Keratinocyte (primary cell): Measurements from ENCODE around the gene FAM217B.

Experiments used
- EZH2 ChIP-seq: IDR thresholded peaks from one replicate; pipeline ENCODE4 v1.6.1; 2012; ENCODE audit warnings: inconsistent platforms, mild to moderate bottlenecking, low read length, moderate library complexity
- TF ChIP-seq, protein P1 (sequence below), 3 experiments: IDR thresholded peaks in 1 of 3; conservative IDR thresholded peaks in 1 of 3; optimal IDR thresholded peaks in 1 of 3; 2 replicates in 2 of 3; 3 replicates in 1 of 3; pipeline versions ENCODE3 to v1.5.1; 2011; ENCODE audit warnings: low read length in 3 of 3, mild to moderate bottlenecking in 3 of 3, moderate library complexity in 2 of 3, control low read depth in 1 of 3, inconsistent platforms in 1 of 3; ENCODE audit not compliant: insufficient read depth in 2 of 3; ENCODE audit errors: extremely low read depth in 1 of 3

DNA sequence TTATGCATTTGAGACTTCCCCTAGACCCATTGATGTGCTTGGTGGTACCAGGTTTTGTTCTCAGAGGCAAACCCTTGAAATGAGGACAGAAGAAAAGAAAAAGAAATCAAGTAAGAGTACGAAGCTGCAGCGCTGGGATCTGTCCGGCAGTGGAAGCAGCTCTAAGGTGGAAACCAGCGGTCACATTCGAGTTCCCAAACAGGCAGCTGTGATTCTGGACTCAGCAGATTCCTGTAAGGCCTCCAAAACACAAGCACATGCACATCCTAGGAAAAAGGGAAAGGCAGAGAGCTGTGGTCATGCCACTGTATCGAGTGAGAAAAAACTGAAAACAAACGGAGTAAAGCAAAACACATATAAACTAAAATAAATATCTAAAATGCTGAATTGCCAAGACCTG is 4.5 kb downstream of the FAM217B start:
- TF ChIP-seq, protein P1, sequence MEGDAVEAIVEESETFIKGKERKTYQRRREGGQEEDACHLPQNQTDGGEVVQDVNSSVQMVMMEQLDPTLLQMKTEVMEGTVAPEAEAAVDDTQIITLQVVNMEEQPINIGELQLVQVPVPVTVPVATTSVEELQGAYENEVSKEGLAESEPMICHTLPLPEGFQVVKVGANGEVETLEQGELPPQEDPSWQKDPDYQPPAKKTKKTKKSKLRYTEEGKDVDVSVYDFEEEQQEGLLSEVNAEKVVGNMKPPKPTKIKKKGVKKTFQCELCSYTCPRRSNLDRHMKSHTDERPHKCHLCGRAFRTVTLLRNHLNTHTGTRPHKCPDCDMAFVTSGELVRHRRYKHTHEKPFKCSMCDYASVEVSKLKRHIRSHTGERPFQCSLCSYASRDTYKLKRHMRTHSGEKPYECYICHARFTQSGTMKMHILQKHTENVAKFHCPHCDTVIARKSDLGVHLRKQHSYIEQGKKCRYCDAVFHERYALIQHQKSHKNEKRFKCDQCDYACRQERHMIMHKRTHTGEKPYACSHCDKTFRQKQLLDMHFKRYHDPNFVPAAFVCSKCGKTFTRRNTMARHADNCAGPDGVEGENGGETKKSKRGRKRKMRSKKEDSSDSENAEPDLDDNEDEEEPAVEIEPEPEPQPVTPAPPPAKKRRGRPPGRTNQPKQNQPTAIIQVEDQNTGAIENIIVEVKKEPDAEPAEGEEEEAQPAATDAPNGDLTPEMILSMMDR (optimal IDR thresholded peaks at IDR 0.05 in 1 of 3, IDR thresholded peaks at IDR 0.05 in 1 of 3, conservative IDR thresholded peaks at IDR 0.05 in 1 of 3; ENCODE audit: extremely low read depth in 1 of 3, insufficient read depth in 2 of 3, low read length in 3 of 3): no peak
- TF ChIP-seq EZH2: no peak
